Stimulated activated effector memory CD8-positive, alpha-beta T cell treated with anti-CD3 and anti-CD28 coated beads, Interleukin-12 subunit alpha, Interleukin-12 subunit beta, amount 100 ng/mL, for 72 hours (primary cell): ENCODE data around the gene INO80B.

Source experiments
- ATAC-seq: fragments of 150-1000 bp; cut with Tn5 transposase; 2 replicates; pipeline ENCODE4 v1.10.0; 2021
- DNase-seq, 2 donors: peaks; one replicate each; pipeline ENCODE4 v3.0.0; 2021 to 2022; ENCODE audit warnings: low spot score in 2 of 2
- H3K27ac Mint-ChIP-seq: one replicate; pipeline ENCODE4 v1.8.0; 2022; ENCODE audit warnings: mild to moderate bottlenecking, mixed read lengths
- H3K36me3 Mint-ChIP-seq: one replicate; pipeline ENCODE4 v1.8.0; 2022; ENCODE audit warnings: mild to moderate bottlenecking, mixed read lengths
- H3K4me1 Mint-ChIP-seq: one replicate; pipeline ENCODE4 v1.8.0; 2022; ENCODE audit warnings: mixed read lengths
- H3K4me3 Mint-ChIP-seq: one replicate; pipeline ENCODE4 v1.8.0; 2022; ENCODE audit warnings: mild to moderate bottlenecking, mixed read lengths
- H3K9me3 Mint-ChIP-seq: one replicate; pipeline ENCODE4 v1.8.0; 2022; ENCODE audit warnings: mixed read lengths

The INO80B gene

GRCh38 chr2:74421221-74421870 lies 33.5 kb upstream of the INO80B start, which contains the start of the genes C2orf81 and WDR54:
Gene C2orf81 (minus strand): TSS chr2:74421619. CDS start chr2:74421560, 59 bp downstream.
Gene WDR54 (plus strand): TSS chr2:74421730. CDS start chr2:74422154, 424 bp downstream.
- peak within 1 kb of the TSS; percentile 98 for H3K27ac Mint-ChIP-seq
- peak; percentile 94 to 97 for DNase-seq
- peak; percentile 96 for ATAC-seq
- peaks cover 47% of the 10 kb centered on the region for H3K36me3 Mint-ChIP-seq
- peak within 1 kb of the TSS; percentile 98 for H3K4me3 Mint-ChIP-seq
- no peaks in the 10 kb centered on the region for H3K9me3 Mint-ChIP-seq
- H3K4me1 Mint-ChIP-seq: peaks cover 31% of the 10 kb centered on the region

- DNase-seq: no peak
- peaks cover 50% of the 10 kb centered on the region for H3K36me3 Mint-ChIP-seq
Measured at GRCh38 chr2:74423231-74424095, 31.4 kb upstream of the INO80B start.

GRCh38 chr2:74424139-74424992 lies 30.5 kb upstream of the INO80B start:
- no peak overlapping the region for H3K27ac Mint-ChIP-seq
- no peak for ATAC-seq

More at GRCh38 chr2:74423231-74424095, 31.4 kb upstream of the INO80B start:
- H3K4me1 Mint-ChIP-seq: peaks cover 31% of the 10 kb centered on the region
- peak overlapping the region; percentile 98 for H3K27ac Mint-ChIP-seq
- no peaks in the 10 kb centered on the region for H3K9me3 Mint-ChIP-seq
- peak overlapping the region; percentile 98 for H3K4me3 Mint-ChIP-seq
- no peak for ATAC-seq

GRCh38 chr2:74424995-74425406 lies 29.9 kb upstream of the INO80B start:
- Mint-ChIP-seq H3K27ac (no peak overlapping the region), H3K4me3 (no peak overlapping the region), H3K9me3 (no peaks in the 10 kb centered on the region), H3K36me3 (peaks cover 50% of the 10 kb centered on the region), H3K4me1 (peaks cover 31% of the 10 kb centered on the region)
- no peak for DNase-seq
- ATAC-seq: no peak

More at GRCh38 chr2:74424139-74424992, 30.5 kb upstream of the INO80B start:
- Mint-ChIP-seq H3K36me3 (peaks cover 50% of the 10 kb centered on the region), H3K4me1 (peaks cover 31% of the 10 kb centered on the region), H3K4me3 (no peak overlapping the region), H3K9me3 (no peaks in the 10 kb centered on the region)
- no peak for DNase-seq

- no peak for ATAC-seq
- DNase-seq: no peak
- no peak overlapping the region for H3K27ac Mint-ChIP-seq
- H3K9me3 Mint-ChIP-seq: no peaks in the 10 kb centered on the region
- H3K4me3 Mint-ChIP-seq: no peak overlapping the region
- peaks cover 50% of the 10 kb centered on the region for H3K36me3 Mint-ChIP-seq
- peaks cover 26% of the 10 kb centered on the region for H3K4me1 Mint-ChIP-seq
Measured at GRCh38 chr2:74425523-74425922, 29.4 kb upstream of the INO80B start.

GRCh38 chr2:74426181-74426758 lies 28.6 kb upstream of the INO80B start:
- H3K4me3 Mint-ChIP-seq: no peak overlapping the region
- ATAC-seq: no peak
- no peak overlapping the region for H3K27ac Mint-ChIP-seq
- H3K4me1 Mint-ChIP-seq: peaks cover 20% of the 10 kb centered on the region
- DNase-seq: no peak
- H3K9me3 Mint-ChIP-seq: no peaks in the 10 kb centered on the region
- H3K36me3 Mint-ChIP-seq: peaks cover 45% of the 10 kb centered on the region

GRCh38 chr2:74427551-74427950 lies 27.3 kb upstream of the INO80B start:
- Mint-ChIP-seq H3K4me3 (no peak overlapping the region), H3K36me3 (peaks cover 33% of the 10 kb centered on the region), H3K9me3 (no peaks in the 10 kb centered on the region), H3K4me1 (peaks cover 11% of the 10 kb centered on the region), H3K27ac (peak overlapping the region; percentile 30)
- DNase-seq (no peak), ATAC-seq (no peak)

GRCh38 chr2:74428675-74429074 lies 26.2 kb upstream of the INO80B start:
- DNase-seq (no peak), ATAC-seq (no peak)
- Mint-ChIP-seq H3K4me1 (no peaks in the 10 kb centered on the region), H3K27ac (no peak overlapping the region), H3K9me3 (no peaks in the 10 kb centered on the region), H3K36me3 (peaks cover 25% of the 10 kb centered on the region), H3K4me3 (no peak overlapping the region)

GRCh38 chr2:74429487-74430451 lies 25.1 kb upstream of the INO80B start:
- ATAC-seq (peak; percentile 27), DNase-seq (no peak)
- Mint-ChIP-seq H3K27ac (no peak overlapping the region), H3K9me3 (no peaks in the 10 kb centered on the region), H3K4me3 (no peak overlapping the region), H3K4me1 (no peaks in the 10 kb centered on the region), H3K36me3 (peaks cover 19% of the 10 kb centered on the region)

- Mint-ChIP-seq H3K27ac (no peak overlapping the region), H3K36me3 (peaks cover 11% of the 10 kb centered on the region), H3K4me1 (no peaks in the 10 kb centered on the region), H3K9me3 (no peaks in the 10 kb centered on the region), H3K4me3 (no peak overlapping the region)
- no peak for ATAC-seq
- no peak for DNase-seq
Measured at GRCh38 chr2:74430502-74430901, 24.4 kb upstream of the INO80B start.

- Mint-ChIP-seq H3K9me3 (no peaks in the 10 kb centered on the region), H3K4me1 (peaks cover 17% of the 10 kb centered on the region), H3K27ac (no peak overlapping the region), H3K36me3 (no peaks in the 10 kb centered on the region), H3K4me3 (no peak overlapping the region)
- DNase-seq (no peak), ATAC-seq (no peak)
Measured at GRCh38 chr2:74436111-74436805, 18.6 kb upstream of the INO80B start.

GRCh38 chr2:74436848-74437695 lies 17.8 kb upstream of the INO80B start:
- DNase-seq (no peak), ATAC-seq (no peak)
- Mint-ChIP-seq H3K4me1 (peaks cover 18% of the 10 kb centered on the region), H3K27ac (peak overlapping the region; percentile 18), H3K4me3 (no peak overlapping the region), H3K9me3 (no peaks in the 10 kb centered on the region), H3K36me3 (no peaks in the 10 kb centered on the region)

- H3K4me3 Mint-ChIP-seq: no peak overlapping the region
- DNase-seq (no peak), ATAC-seq (no peak)
- H3K36me3 Mint-ChIP-seq: no peaks in the 10 kb centered on the region
- no peaks in the 10 kb centered on the region for H3K9me3 Mint-ChIP-seq
- H3K4me1 Mint-ChIP-seq: peaks cover 23% of the 10 kb centered on the region
- H3K27ac Mint-ChIP-seq: no peak overlapping the region
Measured at GRCh38 chr2:74438248-74438647, 16.6 kb upstream of the INO80B start.
